ENCODE results near the gene TIMM8B.
A peak's percentile ranks its signal among the peaks of the same experiment; 100 is the strongest.
"Not testable (repeated sequence)": the region's sequence is repeated elsewhere in the genome, so short reads cannot be mapped to it uniquely, and the experiment has no call there.

The TIMM8B gene

DNA sequence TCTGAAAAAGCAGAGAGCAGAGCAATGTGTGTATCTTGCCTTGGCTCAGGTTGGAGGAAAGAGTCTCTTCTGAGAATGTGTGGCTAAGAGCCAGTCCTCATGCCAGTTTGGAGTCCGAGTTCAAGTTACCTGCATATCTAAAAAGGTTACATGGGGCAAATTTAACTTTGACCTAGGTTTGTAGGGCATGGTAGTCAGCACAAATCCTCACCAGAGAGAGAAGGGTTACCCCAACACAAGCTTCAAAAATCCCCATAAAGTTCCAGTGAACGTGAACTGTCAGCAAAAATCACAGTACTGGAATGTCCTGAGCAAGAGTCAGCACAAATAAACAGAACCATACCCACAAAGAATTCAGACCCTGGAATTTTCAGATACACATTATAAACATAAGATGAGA lies 13.9 kb upstream of the TIMM8B start:
- TF ChIP-seq, protein P1, sequence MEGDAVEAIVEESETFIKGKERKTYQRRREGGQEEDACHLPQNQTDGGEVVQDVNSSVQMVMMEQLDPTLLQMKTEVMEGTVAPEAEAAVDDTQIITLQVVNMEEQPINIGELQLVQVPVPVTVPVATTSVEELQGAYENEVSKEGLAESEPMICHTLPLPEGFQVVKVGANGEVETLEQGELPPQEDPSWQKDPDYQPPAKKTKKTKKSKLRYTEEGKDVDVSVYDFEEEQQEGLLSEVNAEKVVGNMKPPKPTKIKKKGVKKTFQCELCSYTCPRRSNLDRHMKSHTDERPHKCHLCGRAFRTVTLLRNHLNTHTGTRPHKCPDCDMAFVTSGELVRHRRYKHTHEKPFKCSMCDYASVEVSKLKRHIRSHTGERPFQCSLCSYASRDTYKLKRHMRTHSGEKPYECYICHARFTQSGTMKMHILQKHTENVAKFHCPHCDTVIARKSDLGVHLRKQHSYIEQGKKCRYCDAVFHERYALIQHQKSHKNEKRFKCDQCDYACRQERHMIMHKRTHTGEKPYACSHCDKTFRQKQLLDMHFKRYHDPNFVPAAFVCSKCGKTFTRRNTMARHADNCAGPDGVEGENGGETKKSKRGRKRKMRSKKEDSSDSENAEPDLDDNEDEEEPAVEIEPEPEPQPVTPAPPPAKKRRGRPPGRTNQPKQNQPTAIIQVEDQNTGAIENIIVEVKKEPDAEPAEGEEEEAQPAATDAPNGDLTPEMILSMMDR (IDR thresholded peaks at IDR 0.05; ENCODE audit: extremely low read depth, missing control alignments): no peak
- DNase-seq (ENCODE audit: low spot score): no peak

DNA sequence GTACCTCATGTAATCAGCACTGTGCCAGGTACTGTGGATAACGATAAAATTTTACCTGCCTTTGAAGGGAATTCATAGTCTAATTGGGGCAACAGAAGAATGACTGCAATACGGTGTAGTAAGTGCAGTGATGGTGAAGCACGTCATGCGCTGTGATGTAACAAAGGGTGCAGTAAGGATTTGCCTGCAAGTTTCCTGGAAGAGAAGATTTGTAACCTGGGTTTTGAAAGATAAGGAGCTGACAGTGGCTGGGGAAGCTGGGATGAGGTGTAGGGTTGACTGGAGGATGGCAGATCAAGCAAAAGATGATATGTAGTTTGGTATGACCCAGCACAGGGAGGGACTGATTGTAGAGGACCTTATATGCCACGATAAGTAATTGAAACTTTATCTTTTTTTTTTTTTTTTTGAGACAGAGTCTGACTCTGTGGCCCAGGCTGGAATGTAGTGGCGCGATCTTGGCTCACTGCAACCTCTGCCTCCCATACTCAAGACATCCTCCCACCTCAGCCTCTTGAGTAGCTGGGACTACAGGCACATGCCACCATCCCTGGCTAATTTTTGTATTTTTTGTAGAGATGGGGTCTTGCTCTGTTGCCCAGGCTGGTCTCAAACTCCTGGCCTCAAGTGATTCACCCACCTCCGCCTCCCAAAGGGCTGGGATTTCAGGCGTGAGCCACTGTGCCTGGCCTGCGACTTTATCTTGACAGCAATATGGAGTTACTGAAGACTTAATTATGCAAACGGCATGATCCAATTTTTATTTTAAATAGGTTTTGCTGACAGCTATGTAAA lies 11.4 kb upstream of the TIMM8B start:
- TF ChIP-seq, protein P1 (IDR thresholded peaks at IDR 0.05; ENCODE audit: extremely low read depth, missing control alignments): no peak
- DNase-seq (ENCODE audit: low spot score): no peak

DNA sequence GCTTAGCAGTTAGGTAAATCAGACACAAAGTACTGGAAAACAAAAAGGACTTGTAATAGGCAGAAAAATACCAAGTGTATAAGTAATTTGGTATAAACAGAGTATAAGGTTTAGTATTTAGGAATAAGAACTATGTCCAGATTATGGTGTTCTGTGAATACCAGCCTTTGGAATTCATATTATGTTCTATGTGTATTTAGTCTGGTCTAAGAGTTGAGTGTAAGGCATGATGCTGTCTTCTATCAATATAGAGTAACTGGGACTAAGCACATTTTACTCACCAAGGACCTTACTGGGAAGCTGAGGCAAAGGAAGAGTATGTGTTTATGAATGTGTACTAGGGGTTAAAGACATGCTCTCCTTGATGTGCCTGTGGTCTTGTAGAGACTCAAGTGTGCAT lies 9.6 kb upstream of the TIMM8B start:
- TF ChIP-seq, protein P1 (IDR thresholded peaks at IDR 0.05; ENCODE audit: extremely low read depth, missing control alignments): no peak

DNA sequence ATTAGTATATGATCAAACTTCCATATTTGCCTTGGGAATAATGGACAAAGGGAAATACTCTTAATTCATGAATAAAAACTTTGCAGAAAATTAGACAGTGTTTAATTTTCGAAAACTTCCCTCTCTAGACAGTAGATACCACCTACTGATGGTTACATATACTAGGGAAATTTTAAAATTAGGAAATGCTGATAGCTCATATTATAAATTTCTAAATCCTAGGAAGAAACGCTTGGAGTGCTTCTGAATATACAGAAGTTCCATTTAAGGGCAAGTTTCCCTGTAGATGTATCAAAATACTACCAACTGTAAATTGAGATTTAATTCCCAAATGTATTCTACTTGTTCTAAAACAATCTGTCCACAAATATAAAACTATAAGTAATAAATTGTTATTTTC lies 8.7 kb upstream of the TIMM8B start:
- not testable (repeated sequence) for DNase-seq (ENCODE audit: low spot score)

More for the DNA sequence above, 9.6 kb upstream of the TIMM8B start:
- DNase-seq (ENCODE audit: low spot score): no peak

DNA sequence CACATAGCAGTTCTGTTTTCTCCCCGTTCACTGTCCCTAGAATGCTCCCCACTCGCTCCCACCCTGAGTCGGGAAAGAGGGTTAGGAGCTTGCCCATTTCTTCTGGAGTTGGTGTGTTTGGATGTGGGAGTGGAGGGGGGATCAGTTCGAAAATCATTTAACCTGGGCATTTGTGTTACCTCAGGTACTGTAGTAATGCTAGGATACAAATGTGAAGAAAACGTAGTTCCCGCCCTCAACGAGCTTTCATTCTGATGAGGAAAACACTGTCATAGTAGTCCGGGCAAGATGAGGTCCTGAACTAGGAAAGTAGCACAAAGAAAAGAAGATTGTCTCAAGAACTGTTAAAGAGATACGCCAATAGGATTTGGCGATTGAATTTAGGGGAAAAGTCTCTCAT lies 656 bp upstream of the TIMM8B start:
- TF ChIP-seq, protein P1 (IDR thresholded peaks at IDR 0.05; ENCODE audit: extremely low read depth, missing control alignments): no peak
- DNase-seq (ENCODE audit: low spot score): no peak

DNA sequence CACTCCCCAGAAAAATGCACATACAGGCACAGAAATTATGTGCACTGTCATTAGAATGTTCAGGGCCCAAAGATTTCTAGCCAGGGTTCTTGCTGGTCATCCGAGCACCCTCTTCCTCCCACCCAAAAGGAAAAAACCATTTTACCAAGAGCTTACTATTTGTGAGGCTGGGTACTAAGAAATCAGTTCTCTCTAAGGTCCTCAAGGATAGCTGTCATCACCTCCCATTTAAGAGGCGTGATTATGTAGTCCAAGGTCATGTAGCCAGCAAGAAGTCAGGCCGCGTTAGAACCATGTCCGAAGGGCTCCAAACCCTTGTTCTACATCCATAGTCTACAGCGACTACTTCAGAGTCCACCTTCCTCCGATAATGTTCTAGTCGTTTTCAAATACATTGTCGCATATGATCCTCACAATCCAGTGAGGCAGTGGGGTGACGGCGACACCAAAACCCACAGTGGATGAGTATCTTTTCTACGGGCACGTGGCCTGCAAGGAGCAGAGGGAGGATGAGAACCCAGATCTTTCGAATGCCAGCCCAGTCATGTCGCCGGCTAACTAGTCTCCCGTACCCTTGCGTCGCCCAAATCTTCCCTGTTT lies 634 bp downstream of the TIMM8B start:
- DNase-seq (ENCODE audit: low spot score): peak; percentile 44
- TF ChIP-seq, protein P1 (IDR thresholded peaks at IDR 0.05; ENCODE audit: extremely low read depth, missing control alignments): no peak

DNA sequence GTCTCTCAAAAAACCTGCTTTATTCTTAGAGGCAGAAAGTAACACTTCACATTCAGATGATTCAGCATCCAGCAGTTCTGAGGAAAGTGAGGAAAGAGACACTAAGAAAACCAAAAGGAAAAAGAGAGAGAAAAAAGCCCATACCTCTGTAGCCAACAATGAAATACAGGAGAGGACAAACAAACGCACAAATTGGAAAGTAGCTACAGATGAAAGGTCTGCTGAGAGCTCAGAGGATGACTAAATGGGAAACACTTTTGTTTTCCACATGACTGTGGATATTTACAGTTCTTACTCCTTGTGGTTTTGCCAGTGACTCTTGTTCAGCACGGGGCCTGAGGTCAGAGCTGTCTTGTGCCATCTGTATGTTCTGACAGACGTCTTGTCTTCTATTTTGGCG lies 3.8 kb downstream of the TIMM8B start:
- no peak for DNase-seq (ENCODE audit: low spot score)
- TF ChIP-seq, protein P1 (IDR thresholded peaks at IDR 0.05; ENCODE audit: extremely low read depth, missing control alignments): no peak

Data from GM20000 (cell line).